GM21528 (cell line): ENCODE data around the gene PRDX2.

ENCODE experiments used
- ATAC-seq: cut with Tn5 transposase; IDR thresholded peaks from one replicate; pipeline ENCODE4 v1.9.1; 2021; ENCODE audit warnings: mild to moderate bottlenecking, moderate library complexity; ENCODE audit not compliant: unreplicated experiment, low FRiP score

Gene PRDX2

DNA sequence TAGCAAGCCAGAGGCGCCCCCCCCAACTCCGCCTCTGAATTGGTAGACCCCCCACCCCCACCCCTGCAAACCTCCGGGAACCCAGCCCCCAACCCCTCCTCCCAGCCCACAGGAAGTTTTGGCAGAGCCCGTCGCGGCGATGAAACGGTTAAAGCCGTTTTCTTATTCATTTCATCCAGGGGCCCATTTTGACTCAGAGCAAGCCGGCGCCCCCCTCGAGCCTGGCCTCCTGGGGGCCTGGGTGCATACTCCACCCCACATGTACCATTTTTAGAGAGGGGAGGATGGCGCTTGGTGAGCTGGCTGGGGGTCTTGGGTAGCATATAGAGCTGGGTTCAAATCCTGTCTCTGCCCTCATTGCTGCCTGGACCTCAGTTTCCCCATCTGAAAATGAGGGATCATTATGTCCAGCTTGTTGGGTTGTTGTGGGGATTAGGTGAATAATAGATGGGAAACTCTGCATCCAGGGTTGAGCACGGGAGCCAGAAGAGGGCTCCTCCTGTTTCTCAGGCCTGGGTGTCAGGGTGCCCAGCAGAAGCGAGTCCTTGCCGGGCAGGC is 18.2 kb downstream of the PRDX2 start:
- ATAC-seq: no peak

DNA sequence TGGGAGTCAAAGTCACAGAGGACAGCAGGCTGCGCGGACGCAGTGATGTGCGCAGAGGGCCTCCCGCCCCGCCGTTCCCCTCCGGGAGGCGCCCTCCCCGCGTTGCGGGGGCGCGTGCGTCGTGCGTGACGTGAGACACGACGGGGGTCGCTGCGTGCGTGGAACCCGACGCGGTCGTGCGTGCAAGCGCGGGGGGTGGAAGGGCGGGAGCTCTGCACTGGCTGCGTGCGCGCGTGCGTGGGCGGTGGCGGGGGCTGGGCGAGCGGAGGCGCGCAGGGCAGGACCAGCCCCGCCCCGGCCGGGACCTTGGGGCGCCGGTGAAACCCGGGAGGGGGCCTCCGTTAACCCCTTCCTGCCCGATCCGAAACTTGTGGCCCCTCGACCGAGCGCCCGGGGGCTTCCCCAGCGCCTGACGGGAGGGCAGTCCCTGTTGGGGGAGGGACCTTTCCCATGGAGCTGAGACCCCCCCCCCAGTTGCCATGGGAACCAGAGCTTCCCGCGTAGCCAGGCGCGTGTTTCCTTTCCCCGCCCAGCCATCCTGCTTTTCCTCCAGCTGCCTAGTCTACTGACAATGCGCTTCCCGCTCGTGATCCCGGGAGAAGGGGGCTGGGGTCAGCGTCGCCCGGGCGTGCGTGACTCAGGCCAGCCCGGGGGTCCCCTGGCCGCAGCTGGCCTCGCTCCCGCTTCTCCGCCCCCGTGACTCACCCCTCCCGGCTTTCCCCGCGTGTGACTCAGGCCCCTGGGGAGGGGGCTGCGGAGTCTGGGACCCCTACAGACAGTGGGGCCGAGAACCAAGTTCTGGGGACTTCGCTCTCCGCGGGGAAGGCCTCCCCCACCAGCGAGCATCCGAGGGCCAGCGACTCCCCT is 18.9 kb downstream of the PRDX2 start:
- ATAC-seq: peak; percentile 34

DNA sequence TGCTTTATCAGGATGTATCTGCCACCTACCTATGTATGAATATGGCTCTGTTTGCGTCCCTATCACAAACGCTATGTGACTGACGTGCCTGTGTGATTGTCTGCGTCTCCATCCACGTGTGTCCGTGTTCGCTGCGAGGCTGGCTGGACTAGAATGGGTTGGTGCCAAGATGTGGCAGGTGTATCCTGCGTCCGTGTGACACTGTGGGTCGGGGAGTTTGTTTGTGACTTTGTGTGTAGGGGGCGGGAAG is 19.5 kb downstream of the PRDX2 start:
- no peak for ATAC-seq

DNA sequence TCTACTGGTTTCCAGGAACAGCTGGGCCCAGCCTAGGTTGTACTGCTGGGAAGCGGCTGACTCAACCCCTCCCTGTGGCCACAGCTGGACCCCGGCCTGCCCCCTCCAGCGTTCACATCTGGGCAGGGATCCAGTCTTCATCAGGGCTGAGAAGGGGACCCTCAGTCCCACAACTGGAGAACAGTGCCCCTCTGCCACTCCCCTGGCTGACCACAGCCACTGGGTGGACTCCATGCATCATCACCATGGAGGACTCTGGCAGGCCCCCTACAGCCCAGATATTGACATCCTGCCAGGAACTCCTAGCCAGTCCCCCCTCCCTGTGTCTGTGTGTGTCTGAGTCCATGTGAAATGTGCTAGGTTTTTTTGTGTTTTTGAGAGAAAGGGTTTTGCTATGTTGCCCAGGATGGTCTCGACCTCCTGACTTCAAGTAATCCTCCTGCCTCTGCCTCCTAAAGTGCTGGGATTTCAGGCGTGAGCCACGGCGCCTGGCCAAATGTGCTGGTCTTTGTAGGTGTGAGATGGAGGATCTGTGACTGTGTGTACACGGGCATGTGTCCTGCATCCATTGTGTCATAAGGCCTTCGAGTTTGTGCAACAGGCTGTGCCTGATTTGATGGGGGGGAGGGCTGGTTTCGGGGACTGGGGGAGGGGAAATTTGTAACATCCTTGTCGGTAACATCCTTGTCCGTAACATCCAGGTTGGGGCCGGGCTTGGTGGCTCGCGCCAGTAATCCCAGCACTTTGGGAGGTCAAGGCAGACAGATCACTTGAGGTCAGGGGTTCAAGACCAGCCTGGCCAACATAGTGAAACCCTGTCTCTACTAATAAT is 22.2 kb downstream of the PRDX2 start:
- no peak for ATAC-seq

DNA sequence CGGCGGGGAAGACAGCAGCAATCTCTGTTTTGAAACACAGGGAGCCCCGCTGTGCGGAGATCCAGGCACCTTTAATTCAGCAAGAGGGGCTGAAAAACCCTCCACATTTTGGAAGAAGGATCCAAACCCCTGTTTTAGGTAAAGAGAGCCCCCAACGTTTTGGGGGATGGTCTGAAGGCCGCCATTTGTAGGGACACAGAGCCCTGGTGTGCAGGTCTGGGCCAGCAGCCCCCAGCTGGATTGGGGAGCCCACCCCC is 22.8 kb downstream of the PRDX2 start:
- ATAC-seq: no peak

DNA sequence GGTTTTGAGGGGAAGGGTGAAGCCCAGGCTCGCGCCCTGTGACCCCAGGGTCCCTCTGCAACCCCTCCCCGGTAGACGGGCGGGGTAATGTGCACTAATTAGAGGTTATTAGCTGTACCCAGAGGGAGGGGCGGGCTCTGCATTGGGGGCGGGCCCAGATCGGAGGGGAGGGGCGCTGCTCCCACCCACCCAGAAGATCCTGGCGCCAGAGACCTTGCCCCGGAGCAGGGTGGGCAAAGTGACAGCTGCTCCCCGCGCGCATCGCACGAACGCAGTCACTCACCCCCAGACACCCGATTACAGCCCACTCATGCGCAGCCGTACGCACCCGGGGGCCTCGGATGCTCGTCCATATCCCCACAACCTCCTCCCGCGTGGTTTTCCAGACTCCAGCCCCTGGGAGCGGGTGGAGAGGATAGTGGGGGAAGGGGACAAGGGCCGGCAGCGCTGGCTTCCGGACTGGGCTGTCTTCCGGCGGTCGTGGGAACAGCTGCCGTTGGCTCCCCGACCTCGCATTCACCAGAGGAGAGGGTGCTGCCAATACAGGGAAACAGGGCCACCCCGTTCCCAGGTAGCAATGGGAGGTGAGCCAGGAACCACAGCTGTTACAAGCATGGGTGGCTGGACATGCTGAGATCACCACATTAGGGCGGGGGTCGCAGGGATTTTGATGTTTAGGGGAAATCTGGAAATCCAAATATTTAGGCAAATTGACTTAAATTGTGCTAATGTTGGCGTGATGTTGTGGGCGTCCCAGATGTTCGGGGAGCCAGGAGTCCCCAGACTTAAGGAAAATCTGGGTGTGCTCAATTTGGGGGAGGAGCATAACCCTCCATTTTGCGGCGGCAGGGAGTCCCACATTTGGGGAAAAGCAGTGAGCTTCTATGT is 23.3 kb downstream of the PRDX2 start:
- ATAC-seq: no peak

DNA sequence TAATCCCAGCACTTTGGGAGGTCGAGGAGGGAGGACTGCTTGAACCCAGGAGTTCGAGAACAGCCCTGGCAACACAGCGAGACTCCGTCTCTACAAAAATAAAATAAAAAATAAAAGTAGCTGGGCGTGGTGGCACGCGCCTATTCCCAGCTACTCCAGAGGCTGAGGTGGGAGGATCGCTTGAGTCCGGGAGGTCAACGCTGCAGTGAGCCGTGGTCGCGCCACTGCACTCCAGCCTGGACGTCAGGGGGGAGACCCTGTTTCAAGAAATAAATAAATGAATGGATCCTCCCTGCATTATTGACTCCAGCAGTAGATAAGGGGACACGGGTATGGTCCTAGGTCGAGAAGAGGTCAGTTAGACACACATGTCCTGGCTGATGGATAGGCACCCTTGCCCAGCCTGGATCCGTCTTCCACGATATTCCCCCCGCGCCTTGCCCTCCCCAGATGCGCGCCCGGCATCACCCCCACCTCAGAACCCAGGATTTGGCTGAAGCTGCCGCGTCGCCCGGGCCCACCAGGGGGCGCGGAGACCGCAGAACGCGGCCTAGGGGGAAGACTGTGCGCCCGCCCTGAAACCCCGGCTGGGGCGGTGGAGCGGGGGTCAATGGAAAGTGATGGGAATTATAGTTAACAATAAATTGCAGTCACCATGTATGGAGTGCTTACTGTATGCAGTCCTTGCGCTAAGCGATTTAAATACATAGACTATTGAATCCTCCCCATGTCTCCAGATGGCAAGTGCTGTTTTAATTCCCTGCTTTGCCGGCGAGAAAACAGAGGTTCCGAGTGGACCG is 24.2 kb downstream of the PRDX2 start:
- ATAC-seq: no peak

DNA sequence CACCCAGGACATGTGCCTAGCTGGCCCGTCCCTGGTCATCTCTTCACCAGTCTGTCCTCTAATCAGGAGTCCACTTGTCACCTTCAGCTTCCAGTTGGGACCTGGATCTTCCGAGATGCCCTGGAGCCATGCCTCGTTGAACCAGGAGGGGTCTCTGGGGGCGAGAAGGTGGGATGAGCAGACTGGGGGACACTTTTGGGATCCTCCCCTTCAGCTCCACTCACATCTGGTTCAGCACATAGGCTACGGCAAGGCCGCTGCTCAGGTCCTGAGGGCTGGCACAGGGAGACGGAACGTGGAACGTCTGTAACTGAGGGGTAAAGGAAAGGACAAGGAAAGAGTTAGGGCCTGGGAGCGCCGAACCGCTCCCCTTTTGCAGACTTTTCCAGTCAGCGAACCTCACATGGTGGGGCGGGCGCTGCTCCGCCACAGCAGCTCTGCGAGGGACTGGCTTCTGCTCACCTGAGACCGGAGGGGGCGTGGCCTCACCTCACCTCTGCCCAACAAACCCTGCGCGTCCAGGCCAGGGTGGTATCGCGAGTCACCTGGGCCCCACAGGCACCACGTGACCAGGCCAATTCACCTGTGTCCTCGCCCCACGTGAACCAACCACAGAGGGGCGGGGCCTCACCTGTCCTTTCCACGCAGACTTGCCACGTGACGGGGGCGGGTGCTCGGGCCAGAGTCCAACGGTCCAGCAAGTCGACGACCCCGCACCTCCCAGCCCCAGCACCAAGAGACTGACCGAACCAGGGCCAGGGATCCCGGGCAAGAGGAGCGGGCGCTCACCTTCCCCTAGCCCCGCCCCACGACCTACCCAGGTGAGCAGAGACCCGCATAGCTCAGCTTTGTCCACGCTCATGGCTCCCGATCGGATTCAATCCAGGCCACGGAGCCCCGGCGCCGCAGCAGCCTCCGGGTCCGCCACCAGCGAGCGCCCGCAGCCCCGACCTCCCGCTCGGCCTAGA is 26.7 kb downstream of the PRDX2 start, which contains the start of gene HOOK2:
TSS of gene HOOK2 (minus strand) at position 965 of the 968 bp plus-strand sequence. CDS start at position 862, 103 bp downstream.
- no peak for ATAC-seq

DNA sequence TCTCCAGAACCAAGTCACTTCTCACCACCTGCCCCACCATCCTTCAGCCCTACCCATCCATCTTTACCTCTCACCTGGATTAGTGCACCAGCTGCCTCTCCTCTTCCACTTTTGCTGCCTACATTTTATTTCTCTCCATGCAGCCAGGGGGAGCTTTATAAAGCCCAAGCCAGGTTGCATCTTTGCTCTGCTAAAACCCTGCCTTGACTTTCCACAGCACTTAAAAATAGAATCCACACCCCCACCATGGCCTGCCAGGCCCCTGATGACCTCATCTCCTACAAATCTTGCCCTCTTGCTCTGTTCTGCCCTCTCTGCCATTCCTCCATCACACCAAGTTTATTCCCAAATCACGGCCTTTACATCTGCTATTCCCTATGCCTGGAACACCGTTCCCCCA is 28.0 kb downstream of the PRDX2 start:
- ATAC-seq: no peak

DNA sequence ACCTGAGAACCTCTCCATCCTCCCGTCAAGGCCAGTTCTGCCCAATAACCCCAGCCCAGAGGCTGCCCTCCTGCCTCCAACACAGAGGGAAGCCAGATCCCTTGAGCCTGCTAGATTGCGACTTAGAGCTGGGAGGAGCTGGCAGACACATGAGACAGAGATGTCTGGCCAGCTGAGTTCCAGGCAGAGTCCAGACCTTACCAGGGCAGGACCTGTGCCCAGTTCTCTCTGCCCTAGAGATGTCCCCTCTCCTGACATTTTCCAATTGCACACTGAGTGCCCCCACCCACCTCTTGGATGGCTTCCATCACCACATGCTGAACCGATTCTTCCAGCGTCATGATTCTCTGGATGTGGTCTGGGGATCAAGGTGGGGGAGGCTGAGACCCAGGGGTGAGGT is 29.3 kb downstream of the PRDX2 start:
- ATAC-seq: no peak

DNA sequence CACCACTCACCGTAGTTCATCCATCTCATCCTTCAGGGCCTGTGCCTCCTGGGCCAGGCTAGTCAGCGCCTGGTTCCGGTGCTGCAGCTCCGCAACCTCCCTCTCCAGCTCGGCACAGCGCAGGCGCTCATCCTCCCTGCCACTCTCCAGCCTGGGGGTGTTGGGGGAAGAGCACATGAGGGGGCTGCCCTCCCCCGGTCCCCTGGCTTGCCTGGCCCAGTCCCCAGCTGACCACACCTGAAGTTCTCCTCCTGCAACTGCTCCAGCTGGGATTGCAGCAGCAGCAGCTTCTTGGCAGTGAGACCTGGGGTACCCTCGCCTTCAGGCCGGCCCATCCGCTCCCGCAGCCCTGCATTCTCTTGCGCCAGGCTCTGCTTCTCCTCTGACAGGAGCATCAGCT is 30.7 kb downstream of the PRDX2 start:
- ATAC-seq: no peak

DNA sequence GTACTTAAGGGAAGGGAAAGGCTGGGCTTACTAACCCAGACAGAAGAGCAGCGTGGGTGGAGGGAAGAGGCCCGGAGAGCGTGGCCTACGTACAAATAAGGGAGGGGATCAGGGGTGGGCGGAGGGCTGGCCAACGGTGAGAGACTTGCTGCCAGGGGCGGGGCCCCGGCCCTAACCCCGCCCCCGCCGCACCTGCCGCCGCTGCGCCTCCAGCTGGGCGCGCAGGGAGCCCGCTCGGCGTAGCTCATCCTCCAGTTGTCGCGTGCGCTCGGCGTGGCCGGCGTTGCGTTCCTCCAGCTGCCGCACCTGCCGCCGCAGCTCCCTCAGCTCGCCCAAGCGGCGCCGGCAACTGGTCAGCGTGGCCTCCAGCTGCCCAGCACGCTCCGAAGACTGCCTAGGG is 31.9 kb downstream of the PRDX2 start:
- ATAC-seq: no peak

DNA sequence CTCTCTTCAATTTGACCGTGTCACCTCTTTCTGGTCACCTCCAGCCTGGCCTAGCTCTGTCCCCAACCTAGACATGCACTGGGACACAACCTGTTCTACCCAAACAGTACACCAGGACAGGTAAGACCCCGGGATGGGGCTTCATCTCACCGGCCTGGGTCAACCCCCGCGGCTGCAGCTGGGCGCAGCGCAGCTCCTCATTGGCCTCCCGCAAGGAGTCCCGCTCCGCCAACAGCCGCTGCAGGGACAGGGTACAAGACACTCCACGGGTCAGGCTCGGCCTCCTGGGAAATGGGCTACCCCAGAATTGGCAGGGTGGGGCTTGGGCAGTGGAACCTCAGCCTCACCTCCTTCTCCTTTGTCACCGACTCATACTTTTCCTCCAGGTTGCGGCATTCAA is 33.9 kb downstream of the PRDX2 start:
- no peak for ATAC-seq

DNA sequence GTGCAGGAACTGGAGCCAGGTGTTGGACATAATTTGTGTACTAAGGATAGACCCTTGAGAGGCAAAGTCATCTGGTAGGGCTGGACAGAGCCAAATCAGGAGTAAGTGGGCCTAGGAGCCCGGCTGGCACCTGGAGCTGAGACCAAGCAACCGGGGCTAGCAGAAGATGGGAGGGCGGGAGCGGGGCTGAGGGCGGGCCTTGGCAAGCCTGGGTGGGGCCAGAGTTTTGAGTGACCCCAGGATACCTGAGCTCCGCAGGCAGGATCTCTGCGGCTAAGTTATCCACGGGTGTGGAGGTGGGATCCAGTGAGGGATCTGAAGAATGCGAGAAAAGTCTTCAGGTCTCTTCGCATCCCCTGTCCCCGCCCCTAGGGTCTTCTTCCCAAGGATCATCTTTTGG is 34.5 kb downstream of the PRDX2 start:
- ATAC-seq: no peak

DNA sequence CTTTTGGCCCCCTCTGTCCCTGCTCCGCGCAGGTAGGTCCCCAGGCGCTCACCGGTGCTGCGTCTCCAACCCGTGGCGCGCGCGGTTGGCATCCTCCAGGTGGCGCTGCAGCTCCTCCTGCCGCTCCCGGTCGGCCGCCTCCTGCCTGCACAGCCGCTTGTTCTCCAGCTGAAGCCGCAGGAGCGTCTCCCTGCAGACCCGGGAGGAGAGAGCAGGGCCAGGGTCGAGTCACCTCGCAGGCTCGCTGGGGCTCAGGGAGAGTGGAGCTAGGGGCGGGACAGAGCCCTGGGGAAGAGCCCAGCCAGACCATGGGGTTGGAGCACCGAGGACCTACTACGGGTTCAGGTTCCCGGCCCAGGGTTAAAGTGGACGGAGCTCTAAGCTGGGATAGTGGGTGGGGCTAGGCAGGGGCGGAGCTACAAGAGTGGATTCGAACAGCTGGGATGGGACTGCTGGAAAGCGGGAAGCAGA is 35.5 kb downstream of the PRDX2 start:
- ATAC-seq: no peak

DNA sequence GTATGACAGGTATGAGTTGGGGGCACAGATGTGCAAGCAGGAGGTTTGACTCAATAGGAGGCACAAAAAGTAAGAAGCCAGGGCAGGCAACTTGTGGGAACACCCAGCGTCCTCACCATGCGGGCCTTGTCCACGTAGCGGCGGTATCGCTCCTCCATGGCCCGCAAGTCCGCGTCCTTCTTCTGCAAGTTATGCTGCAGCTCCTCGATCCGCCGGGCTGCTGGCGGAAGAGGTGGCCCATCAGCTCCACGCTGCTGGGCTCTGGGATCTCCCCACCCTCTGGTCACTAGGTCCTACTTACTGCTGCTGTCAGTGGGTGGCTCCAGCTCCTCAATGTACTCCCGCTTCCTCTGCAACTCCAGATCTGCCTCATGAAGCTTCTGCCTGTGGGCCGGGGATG is 36.9 kb downstream of the PRDX2 start:
- ATAC-seq: no peak

DNA sequence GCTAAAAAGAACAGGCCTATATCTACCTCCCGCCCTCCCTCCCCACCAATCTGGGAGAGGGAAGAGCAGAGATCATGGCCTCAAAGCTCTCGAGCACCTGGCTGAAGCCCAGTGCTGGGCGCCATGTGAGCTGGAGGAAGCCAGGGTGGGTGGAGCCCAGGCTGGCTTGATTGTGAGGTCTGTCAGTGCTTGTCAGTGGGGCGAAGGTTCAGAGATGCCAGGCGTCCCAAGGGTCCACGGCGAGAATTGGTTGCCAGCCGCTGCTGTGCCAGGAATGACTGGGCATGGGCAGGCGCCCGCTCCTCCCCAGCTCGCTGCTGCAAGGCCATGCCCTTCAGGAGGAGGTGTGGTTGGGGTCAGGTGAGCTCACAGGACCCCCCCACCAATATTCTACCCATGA is 38.5 kb downstream of the PRDX2 start:
- ATAC-seq: no peak

DNA sequence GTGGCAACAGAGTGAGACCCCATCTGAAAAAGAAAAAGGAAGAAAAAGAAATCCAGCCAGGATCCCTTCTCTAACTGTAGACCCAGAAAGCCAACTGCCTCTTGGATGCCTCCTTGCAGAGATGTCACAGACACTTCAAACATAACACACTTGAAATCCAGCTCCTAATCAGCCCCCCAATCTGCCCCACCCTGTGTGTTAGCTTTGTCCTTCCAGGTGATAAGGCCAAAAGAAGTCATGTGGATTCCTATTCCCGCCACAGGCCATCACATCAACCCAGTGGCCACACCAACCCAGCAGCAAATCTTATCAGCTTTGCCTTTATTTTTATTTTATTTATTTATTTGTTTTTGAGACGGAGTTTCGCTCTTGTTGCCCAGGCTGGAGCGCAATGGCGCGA is 41.9 kb downstream of the PRDX2 start:
- no peak for ATAC-seq
